Transverse colon (tissue), 4 donors: ENCODE results near the gene TMC3. TPM values are rescaled to one million over a fixed set of nuclear protein-coding genes. Genes with fewer than 3 reads are reported as not detected.

Experiments used
- DNase-seq: peaks from one replicate; pipeline ENCODE4 v3.0.0-alpha.2; 2019
- H3K27ac ChIP-seq, 4 donors: fragments of 200-600 bp; sonication (generic); 2 replicates each; pipeline ENCODE4 v1.5.1; 2016 to 2018; ENCODE audit warnings: inconsistent platforms in 4 of 4
- H3K27me3 ChIP-seq: fragments of 200-600 bp; sonication (generic); 2 replicates; pipeline ENCODE4 v1.5.1; 2017; ENCODE audit warnings: inconsistent platforms
- H3K36me3 ChIP-seq, 4 donors: fragments of 200-600 bp; sonication (generic); 2 replicates each; pipeline ENCODE4 v1.5.1; 2017 to 2019; ENCODE audit warnings: inconsistent platforms in 4 of 4
- H3K4me1 ChIP-seq, 4 donors: fragments of 200-600 bp; sonication (generic); 2 replicates each; pipeline ENCODE4 v1.5.1; 2017 to 2020; ENCODE audit warnings: inconsistent platforms in 4 of 4
- H3K4me3 ChIP-seq, 4 donors: fragments of 200-600 bp; sonication (generic); 1 replicate in 1 of 4; 2 replicates in 3 of 4; pipeline versions ENCODE4 v1.5.1 to v1.6.1; 2017 to 2019; ENCODE audit warnings: inconsistent platforms in 4 of 4
- H3K9me3 ChIP-seq, 2 donors: fragments of 200-600 bp; sonication (generic); 2 replicates each; pipeline ENCODE4 v1.5.1; 2017 to 2019; ENCODE audit warnings: inconsistent platforms in 2 of 2
- CTCF ChIP-seq, 5 experiments: fragments of 200-600 bp in 3 of 5; fragments of 450-650 bp in 2 of 5; sonication (generic) in 3 of 5; IDR thresholded peaks; 1 replicate in 2 of 5; 2 replicates in 3 of 5; pipeline ENCODE4 v1.5.1; 2016 to 2017; ENCODE audit warnings: antibody characterized with exemption in 5 of 5, inconsistent platforms in 3 of 5, mild to moderate bottlenecking in 2 of 5, moderate library complexity in 1 of 5
- EP300 ChIP-seq: sonication (generic); formaldehyde crosslinking; IDR thresholded peaks from one replicate; pipeline ENCODE4 v1.6.1; 2017; ENCODE audit warnings: antibody characterized with exemption, low read depth
- POLR2A ChIP-seq: fragments of 450-650 bp; IDR thresholded peaks from one replicate; pipeline ENCODE4 v1.6.1; 2016; ENCODE audit warnings: antibody characterized with exemption, mild to moderate bottlenecking, moderate library complexity
- POLR2AphosphoS5 ChIP-seq, 3 donors: sonication (generic); formaldehyde crosslinking; IDR thresholded peaks; one replicate each; pipeline ENCODE4 v1.6.1; 2016; ENCODE audit warnings: antibody characterized with exemption in 3 of 3
- WGBS, 2 donors: methylation state at CpG; one replicate each; pipeline ENCODE4 v1.1.5; 2018; ENCODE audit warnings: low coverage in 1 of 2; 5-methylcytosine and 5-hydroxymethylcytosine counted together
- in situ Hi-C, 4 donors: fragments of 200-750 bp; cut with MboI; loops; one replicate each; pipeline versions ENCODE4 v1.15.0 to v1.15.1; 2017; ENCODE audit warnings: low sequenced_read_pairs in 3 of 4, low pct_ligation_motif_present in 1 of 4, low pct_unique_long_range_greater_than_20kb in 1 of 4
- intact Hi-C: fragments of 100-400 bp; cut with DNase I; formaldehyde crosslinking; loops from one replicate; pipeline ENCODE4 v1.15.1; 2023; ENCODE audit warnings: low total_unique reads
- total RNA-seq, 4 donors: library from RNA; depleted of rRNA; stranded (reverse); fragments of >200 nt; gene quantifications; one replicate each; pipeline ENCODE4 v1.1.0, GENCODE V29; 2016

TMC3 gene
- total RNA-seq, 4 donors from 2014 or later = 0.14 to 0.64 TPM; not detected in 2

GRCh38 chr15:81376231-81376630, 2.2 kb upstream of the TMC3 start:
- Histone ChIP-seq H3K4me3 (no peak overlapping the region), H3K4me1 (peaks cover 0 to 7% (median 0%) of the 10 kb centered on the region in 4 donors), H3K27ac (no peak overlapping the region), H3K36me3 (no peaks in the 10 kb centered on the region), H3K27me3 (no peaks in the 10 kb centered on the region), H3K9me3 (no peaks in the 10 kb centered on the region)
- intact Hi-C loops (no loop called here), in situ Hi-C loops (no loop called here)
- 88 to 93% methylated on average over 4 of the region's 4 CpGs for WGBS, 2 donors
- no peak for DNase-seq
- TF ChIP-seq CTCF (IDR thresholded peaks at IDR 0.05) (no peak), POLR2A (no peak), POLR2AphosphoS5 (IDR thresholded peaks at IDR 0.05) (no peak), EP300 (no peak)

GRCh38 chr15:81375461-81375860, 1.4 kb upstream of the TMC3 start:
- Histone ChIP-seq H3K36me3 (no peaks in the 10 kb centered on the region), H3K9me3 (no peaks in the 10 kb centered on the region), H3K27me3 (no peaks in the 10 kb centered on the region), H3K4me3 (no peak overlapping the region), H3K27ac (no peak overlapping the region), H3K4me1 (peaks cover 0 to 5% (median 0%) of the 10 kb centered on the region in 4 donors)
- intact Hi-C loops = no loop called here
- TF ChIP-seq EP300 (no peak), CTCF (IDR thresholded peaks at IDR 0.05) (no peak), POLR2AphosphoS5 (IDR thresholded peaks at IDR 0.05) (no peak), POLR2A (no peak)
- in situ Hi-C loops = no loop called here
- WGBS, 2 donors = 83% methylated on average over 1 to 4 of the region's 4 CpGs
- DNase-seq = no peak

- TF ChIP-seq POLR2A (no peak), POLR2AphosphoS5 (IDR thresholded peaks at IDR 0.05) (no peak)
- Histone ChIP-seq H3K36me3 (no peaks in the 10 kb centered on the region), H3K4me1 (no peaks in the 10 kb centered on the region), H3K9me3 (no peaks in the 10 kb centered on the region), H3K27me3 (no peaks in the 10 kb centered on the region), H3K4me3 (no peak overlapping the region), H3K27ac (no peak overlapping the region)
- intact Hi-C loops = no loop called here
- in situ Hi-C loops = no loop called here
- DNase-seq = no peak
- 75 to 82% methylated on average over 5 of the region's 5 CpGs for WGBS, 2 donors
Measured at GRCh38 chr15:81373176-81373575, 837 bp downstream of the TMC3 start.

GRCh38 chr15:81372575-81372974, 1.4 kb downstream of the TMC3 start:
- no peak for DNase-seq
- no peak overlapping the region for H3K27ac ChIP-seq

More at GRCh38 chr15:81372575-81372974, 1.4 kb downstream of the TMC3 start:
- no peak overlapping the region for H3K4me3 ChIP-seq
- H3K36me3 ChIP-seq = no peaks in the 10 kb centered on the region
- in situ Hi-C loops = no loop called here
- intact Hi-C loops = no loop called here
- no peaks in the 10 kb centered on the region for H3K4me1 ChIP-seq
- 44 to 64% methylated on average over 1 to 3 of the region's 3 CpGs for WGBS, 2 donors
- H3K9me3 ChIP-seq = no peaks in the 10 kb centered on the region
- H3K27me3 ChIP-seq = no peaks in the 10 kb centered on the region
- TF ChIP-seq POLR2A (no peak), EP300 (no peak), POLR2AphosphoS5 (IDR thresholded peaks at IDR 0.05) (no peak), CTCF (IDR thresholded peaks at IDR 0.05) (no peak)
